Endodermal cell (in vitro differentiated cells): Measurements from ENCODE around the gene GLG1. TPM values are rescaled to one million over a fixed set of nuclear protein-coding genes. Genes with fewer than 3 reads are reported as not detected.

Experiments
- DNase-seq: peaks from one replicate; pipeline ENCODE4 v3.0.0-alpha.2; 2017
- H3K27ac ChIP-seq: 2 replicates; pipeline ENCODE4 v1.5.1; 2013; ENCODE audit warnings: mild to moderate bottlenecking, low read depth, low read length, moderate library complexity
- H3K27me3 ChIP-seq: 2 replicates; pipeline ENCODE4 v1.6.1; 2013; ENCODE audit warnings: mild to moderate bottlenecking, low read length, moderate library complexity; ENCODE audit not compliant: insufficient read depth, control insufficient read depth, poor library complexity, severe bottlenecking
- H3K36me3 ChIP-seq: 2 replicates; pipeline ENCODE4 v1.7.0; 2013; ENCODE audit warnings: mild to moderate bottlenecking, low read length, moderate library complexity; ENCODE audit not compliant: control insufficient read depth, insufficient read depth
- H3K4me1 ChIP-seq: one replicate; pipeline ENCODE4 v1.7.0; 2013; ENCODE audit warnings: low read length; ENCODE audit not compliant: control insufficient read depth, insufficient read depth
- H3K4me3 ChIP-seq: 2 replicates; pipeline ENCODE4 v1.5.1; 2013; ENCODE audit warnings: mild to moderate bottlenecking, low read length, moderate library complexity
- H3K9ac ChIP-seq: 2 replicates; pipeline ENCODE4 v1.6.1; 2013; ENCODE audit warnings: mild to moderate bottlenecking, low read length, moderate library complexity; ENCODE audit not compliant: poor library complexity, severe bottlenecking; ENCODE audit errors: extremely low read depth
- H3K9me3 ChIP-seq: 2 replicates; pipeline ENCODE4 v1.6.1; 2013; ENCODE audit warnings: mild to moderate bottlenecking, low read length, moderate library complexity; ENCODE audit not compliant: control insufficient read depth
- H3K27ac Mint-ChIP-seq: 2 replicates; pipeline ENCODE4 v1.8.0; 2020; ENCODE audit warnings: mixed read lengths
- H3K27me3 Mint-ChIP-seq: 2 replicates; pipeline ENCODE4 v1.8.0; 2021; ENCODE audit warnings: mild to moderate bottlenecking, mixed read lengths; ENCODE audit not compliant: insufficient read depth
- H3K36me3 Mint-ChIP-seq: 2 replicates; pipeline ENCODE4 v1.8.0; 2020; ENCODE audit warnings: low read depth, mixed read lengths
- H3K4me1 Mint-ChIP-seq: 2 replicates; pipeline ENCODE4 v1.8.0; 2020; ENCODE audit warnings: mixed read lengths
- H3K4me3 Mint-ChIP-seq: 2 replicates; pipeline ENCODE4 v1.8.0; 2020; ENCODE audit warnings: mild to moderate bottlenecking, moderate library complexity, mixed read lengths
- H3K9me3 Mint-ChIP-seq: 2 replicates; pipeline ENCODE4 v1.8.0; 2020; ENCODE audit warnings: mild to moderate bottlenecking, mixed read lengths
- WGBS, 2 experiments: methylation state at CpG; one replicate each; pipeline versions ENCODE4 v1.1.5 to v1.1.7; 2013; ENCODE audit warnings: missing lambda C conversion rate in 2 of 2, mixed read lengths in 1 of 2; ENCODE audit not compliant: insufficient coverage in 1 of 2, insufficient read length in 1 of 2; 5-methylcytosine and 5-hydroxymethylcytosine counted together
- total RNA-seq, 2 donors: library from RNA; stranded (reverse); fragmentation: NEBNext Ultra II Directional in 1 of 2; extraction: Animal tissue kit (Norgen Biotek cat#: 25700) in 1 of 2; gene quantifications; 2 replicates in 1 of 2; 3 replicates in 1 of 2; pipeline ENCODE4 v1.2.1, GENCODE V29; 2021
- TF ChIP-seq, protein P1 (sequence below): fragments of 200-600 bp; sonication (generic); conservative IDR thresholded peaks from 2 replicates; pipeline ENCODE4 v1.5.0; 2021; ENCODE audit warnings: antibody characterized with exemption, mild to moderate bottlenecking

The GLG1 gene
- total RNA-seq, 2 donors from 2014 or later, result 120 to 136 TPM

DNA sequence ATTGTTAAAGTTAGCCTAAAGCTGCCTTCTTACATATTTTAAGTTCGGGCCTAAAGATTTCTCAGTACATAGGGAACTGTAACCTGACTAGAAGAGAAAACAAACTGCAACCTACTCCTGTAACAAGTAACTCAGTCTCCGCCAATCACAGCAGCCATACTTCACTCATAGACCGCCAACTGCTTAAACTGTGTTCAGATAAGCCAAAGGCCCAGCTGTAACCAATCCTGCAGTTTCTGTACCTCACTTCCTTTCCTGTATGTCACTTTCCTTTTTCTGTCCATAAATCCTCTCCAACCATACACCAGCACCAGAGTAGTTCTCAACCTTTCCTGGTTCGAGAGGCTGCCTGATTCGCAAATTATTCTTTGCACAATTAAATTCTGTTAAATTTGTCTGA lies 41.5 kb downstream of the GLG1 start:
- no peak overlapping the region for H3K9ac ChIP-seq
- Mint-ChIP-seq H3K4me3 (no peak overlapping the region), H3K4me1 (peaks cover 12% of the 10 kb centered on the region), H3K27ac (peak overlapping the region; percentile 47), H3K9me3 (no peaks in the 10 kb centered on the region), H3K27me3 (no peaks in the 10 kb centered on the region), H3K36me3 (no peaks in the 10 kb centered on the region)
- no peak overlapping the region for H3K27ac ChIP-seq
- no peak overlapping the region for H3K4me3 ChIP-seq
- no peaks in the 10 kb centered on the region for H3K4me1 ChIP-seq
- no peaks in the 10 kb centered on the region for H3K36me3 ChIP-seq
- no peaks in the 10 kb centered on the region for H3K9me3 ChIP-seq
- no peak for DNase-seq
- TF ChIP-seq, protein P1, sequence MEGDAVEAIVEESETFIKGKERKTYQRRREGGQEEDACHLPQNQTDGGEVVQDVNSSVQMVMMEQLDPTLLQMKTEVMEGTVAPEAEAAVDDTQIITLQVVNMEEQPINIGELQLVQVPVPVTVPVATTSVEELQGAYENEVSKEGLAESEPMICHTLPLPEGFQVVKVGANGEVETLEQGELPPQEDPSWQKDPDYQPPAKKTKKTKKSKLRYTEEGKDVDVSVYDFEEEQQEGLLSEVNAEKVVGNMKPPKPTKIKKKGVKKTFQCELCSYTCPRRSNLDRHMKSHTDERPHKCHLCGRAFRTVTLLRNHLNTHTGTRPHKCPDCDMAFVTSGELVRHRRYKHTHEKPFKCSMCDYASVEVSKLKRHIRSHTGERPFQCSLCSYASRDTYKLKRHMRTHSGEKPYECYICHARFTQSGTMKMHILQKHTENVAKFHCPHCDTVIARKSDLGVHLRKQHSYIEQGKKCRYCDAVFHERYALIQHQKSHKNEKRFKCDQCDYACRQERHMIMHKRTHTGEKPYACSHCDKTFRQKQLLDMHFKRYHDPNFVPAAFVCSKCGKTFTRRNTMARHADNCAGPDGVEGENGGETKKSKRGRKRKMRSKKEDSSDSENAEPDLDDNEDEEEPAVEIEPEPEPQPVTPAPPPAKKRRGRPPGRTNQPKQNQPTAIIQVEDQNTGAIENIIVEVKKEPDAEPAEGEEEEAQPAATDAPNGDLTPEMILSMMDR, result no peak
- 94% methylated on average over 5 of the region's 5 CpGs for WGBS, 2 experiments
- no peaks in the 10 kb centered on the region for H3K27me3 ChIP-seq

DNA sequence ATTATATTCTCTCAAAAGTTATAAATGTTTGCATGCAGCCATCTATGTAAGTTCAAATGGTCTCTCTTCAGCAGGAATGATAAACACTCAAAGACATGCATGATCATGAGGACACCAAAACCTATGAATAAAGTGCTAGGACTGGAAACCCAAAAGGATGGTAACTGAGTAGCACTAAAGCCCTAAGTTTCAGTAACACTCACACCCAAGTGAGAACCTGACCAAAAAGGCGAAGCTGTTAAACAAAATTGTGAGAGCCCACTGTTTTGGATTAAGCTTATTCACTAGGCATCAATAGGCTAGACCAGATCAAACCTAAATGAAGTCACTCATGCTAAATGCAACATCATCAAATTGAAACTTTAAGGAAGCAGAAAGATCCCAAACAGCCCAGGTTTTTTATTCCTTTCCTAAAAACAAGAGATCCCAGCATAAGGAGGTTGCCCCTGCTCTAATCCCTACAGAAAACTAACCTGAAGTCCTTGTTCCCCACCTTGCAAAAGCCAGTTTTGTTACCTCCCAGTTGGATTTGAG lies 42.4 kb downstream of the GLG1 start:
- Histone ChIP-seq H3K27me3 (no peaks in the 10 kb centered on the region), H3K27ac (no peak overlapping the region), H3K36me3 (no peaks in the 10 kb centered on the region), H3K9ac (no peak overlapping the region), H3K4me3 (no peak overlapping the region), H3K9me3 (no peaks in the 10 kb centered on the region), H3K4me1 (no peaks in the 10 kb centered on the region)
- Mint-ChIP-seq H3K9me3 (no peaks in the 10 kb centered on the region), H3K36me3 (no peaks in the 10 kb centered on the region), H3K27ac (no peak overlapping the region), H3K4me3 (no peak overlapping the region), H3K27me3 (no peaks in the 10 kb centered on the region), H3K4me1 (peaks cover 12% of the 10 kb centered on the region)
- TF ChIP-seq, protein P1, result no peak
- 83 to 92% methylated on average over 1 of the region's 1 CpG for WGBS, 2 experiments
- DNase-seq, result no peak

DNA sequence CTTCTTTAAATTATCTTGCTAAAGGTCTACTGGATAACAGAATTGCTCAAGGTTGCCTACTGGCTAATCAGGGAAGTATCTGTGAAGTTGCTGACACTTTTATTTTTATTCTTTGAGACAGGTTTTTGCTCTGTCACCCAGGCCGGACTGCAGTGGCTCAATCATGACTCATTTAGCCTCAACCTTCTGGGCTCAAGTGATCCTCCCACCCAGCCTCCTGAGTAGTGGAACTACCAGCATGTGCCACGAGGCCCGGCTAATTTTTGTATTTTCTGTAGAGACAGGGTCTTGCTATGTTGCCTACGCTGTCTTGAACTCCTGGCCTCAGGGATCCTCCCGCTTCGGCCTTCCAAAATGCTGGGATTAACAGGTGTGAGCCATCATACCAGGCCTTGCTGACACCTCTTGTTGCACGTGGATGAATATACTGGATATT lies 43.1 kb downstream of the GLG1 start:
- H3K4me3 Mint-ChIP-seq, result no peak overlapping the region
- no peaks in the 10 kb centered on the region for H3K36me3 Mint-ChIP-seq
- peak overlapping the region; percentile 52 for H3K27ac Mint-ChIP-seq
- no peak for DNase-seq
- Histone ChIP-seq H3K9ac (no peak overlapping the region), H3K36me3 (no peaks in the 10 kb centered on the region), H3K4me1 (no peaks in the 10 kb centered on the region), H3K27me3 (no peaks in the 10 kb centered on the region), H3K4me3 (no peak overlapping the region), H3K27ac (no peak overlapping the region), H3K9me3 (no peaks in the 10 kb centered on the region)
- H3K4me1 Mint-ChIP-seq, result peaks cover 12% of the 10 kb centered on the region
- no peaks in the 10 kb centered on the region for H3K27me3 Mint-ChIP-seq
- WGBS, 2 experiments, result 92 to 93% methylated on average over 7 of the region's 7 CpGs
- TF ChIP-seq, protein P1, result no peak
- no peaks in the 10 kb centered on the region for H3K9me3 Mint-ChIP-seq
